GM21717 (cell line): Measurements from ENCODE around the gene CDKN2D.
"Not testable (repeated sequence)": the region's sequence is repeated elsewhere in the genome, so short reads cannot be mapped to it uniquely, and the experiment has no call there.

Source experiments
- ATAC-seq: cut with Tn5 transposase; IDR thresholded peaks from one replicate; pipeline ENCODE4 v1.9.1; 2021; ENCODE audit warnings: mild to moderate bottlenecking, moderate library complexity; ENCODE audit not compliant: unreplicated experiment

Gene CDKN2D

GRCh38 chr19:10582091-10582490 is 13.3 kb upstream of the CDKN2D start:
- ATAC-seq = no peak

DNA sequence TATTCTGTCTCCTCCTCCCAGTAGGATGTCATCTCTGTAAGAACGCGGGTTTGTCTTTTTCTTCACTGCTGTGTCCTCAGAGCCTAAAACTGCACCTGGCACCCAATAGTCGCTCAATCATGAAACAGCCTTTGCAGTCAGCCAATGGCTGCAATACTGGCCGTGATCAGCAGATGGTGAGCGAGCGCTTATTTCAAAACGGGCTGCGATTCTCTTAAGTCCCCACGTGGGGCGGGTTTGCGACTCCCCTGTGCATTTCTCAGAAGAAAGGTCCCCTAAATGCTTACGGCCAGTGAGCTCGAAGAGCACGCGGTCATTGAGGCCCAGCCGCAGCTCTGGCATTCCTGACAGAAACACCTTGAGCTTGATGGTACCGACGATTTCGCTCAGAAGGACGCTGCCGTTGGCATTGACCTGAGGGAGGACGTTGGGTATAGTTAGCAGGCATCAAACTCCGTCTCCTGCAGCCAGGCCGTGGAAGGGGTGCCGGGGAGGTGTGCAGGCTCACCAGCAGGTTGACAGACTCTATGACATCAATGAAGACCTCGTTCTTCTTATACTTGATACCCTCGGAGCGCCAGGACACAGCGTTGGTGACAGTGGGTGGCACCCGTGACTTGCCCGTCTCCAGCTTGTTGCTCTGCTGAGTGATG is 12.3 kb upstream of the CDKN2D start:
- no peak for ATAC-seq

DNA sequence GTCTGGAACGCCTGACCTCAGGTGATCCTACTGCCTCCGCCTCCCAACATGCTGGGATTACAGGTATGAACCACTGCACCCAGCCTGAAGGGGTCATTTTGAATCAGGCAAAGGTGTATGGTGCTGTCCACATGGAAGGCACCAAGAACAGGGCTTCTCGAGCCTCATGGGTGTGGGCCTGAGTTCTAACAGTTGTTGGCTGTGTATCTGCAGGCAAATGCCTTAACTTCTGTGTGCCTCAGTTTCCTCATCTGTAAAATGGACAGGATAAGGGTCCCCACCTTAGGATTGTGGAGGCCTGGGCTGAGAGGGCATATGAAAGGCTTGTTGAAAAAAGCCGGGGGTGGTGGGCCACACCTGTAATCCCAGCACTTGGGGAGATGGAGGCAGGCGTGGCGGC is 9.2 kb upstream of the CDKN2D start:
- no peak for ATAC-seq

GRCh38 chr19:10575011-10575716 is 6.4 kb upstream of the CDKN2D start:
- ATAC-seq = no peak

GRCh38 chr19:10574462-10574861 is 5.7 kb upstream of the CDKN2D start:
- ATAC-seq = no peak

DNA sequence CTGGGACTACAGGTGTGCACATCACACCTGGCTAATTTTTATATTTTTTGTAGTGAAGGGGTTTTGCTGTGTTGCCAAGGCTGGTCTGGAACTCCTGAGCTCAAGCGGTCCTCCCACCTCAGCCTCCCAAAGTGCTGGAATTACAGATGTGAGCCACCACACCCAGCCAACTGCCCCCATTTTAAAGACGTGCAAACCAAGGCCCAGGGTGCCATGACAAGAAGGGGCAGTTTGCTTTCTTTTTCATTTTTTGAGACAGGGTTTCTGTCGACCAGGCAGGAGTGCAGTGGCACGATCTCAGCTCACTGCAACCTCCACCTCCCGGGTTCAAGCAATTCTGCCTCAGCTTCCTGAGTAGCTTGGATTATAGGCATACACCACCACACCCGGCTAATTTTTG is 5.0 kb upstream of the CDKN2D start:
- not testable (repeated sequence) for ATAC-seq

DNA sequence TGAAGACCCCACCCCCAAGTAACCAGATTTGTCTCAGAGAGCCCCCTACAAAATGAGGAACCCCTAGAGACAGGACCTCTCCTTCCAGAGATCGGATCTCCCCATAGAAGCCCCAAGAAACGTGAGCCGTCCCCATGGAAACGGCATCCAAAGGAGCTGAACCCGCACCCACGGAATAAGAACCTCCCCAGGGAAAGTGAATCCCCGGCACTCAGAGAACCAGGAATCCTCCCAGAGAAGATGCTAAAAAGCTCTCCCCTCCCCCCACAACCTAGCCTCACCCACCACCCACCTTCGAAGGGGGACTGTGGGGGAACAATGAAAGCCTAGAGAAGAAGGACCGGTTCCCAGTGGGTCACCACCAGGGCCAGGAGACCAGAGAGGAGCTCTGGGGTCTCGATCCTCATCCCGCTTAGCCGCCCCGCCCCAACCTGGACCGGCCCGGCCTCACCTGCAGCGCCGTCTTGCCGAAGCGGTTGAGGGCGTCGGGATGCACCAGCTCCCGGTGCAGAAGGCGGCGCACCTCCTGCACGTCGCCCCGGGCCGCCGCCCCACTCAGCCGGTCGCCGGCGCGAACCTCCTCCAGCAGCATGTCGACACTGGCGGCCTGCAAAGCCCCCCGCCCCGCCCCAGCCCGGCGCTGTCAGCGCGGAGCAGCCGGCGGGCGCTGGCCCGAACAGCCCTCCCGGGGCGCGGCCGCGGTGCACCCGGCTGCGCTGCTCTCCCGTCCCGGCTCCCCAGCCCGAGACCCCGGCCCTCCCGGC is 535 bp downstream of the CDKN2D start:
- peak; percentile 4 for ATAC-seq

GRCh38 chr19:10567656-10568055 is 1.1 kb downstream of the CDKN2D start:
- no peak for ATAC-seq

DNA sequence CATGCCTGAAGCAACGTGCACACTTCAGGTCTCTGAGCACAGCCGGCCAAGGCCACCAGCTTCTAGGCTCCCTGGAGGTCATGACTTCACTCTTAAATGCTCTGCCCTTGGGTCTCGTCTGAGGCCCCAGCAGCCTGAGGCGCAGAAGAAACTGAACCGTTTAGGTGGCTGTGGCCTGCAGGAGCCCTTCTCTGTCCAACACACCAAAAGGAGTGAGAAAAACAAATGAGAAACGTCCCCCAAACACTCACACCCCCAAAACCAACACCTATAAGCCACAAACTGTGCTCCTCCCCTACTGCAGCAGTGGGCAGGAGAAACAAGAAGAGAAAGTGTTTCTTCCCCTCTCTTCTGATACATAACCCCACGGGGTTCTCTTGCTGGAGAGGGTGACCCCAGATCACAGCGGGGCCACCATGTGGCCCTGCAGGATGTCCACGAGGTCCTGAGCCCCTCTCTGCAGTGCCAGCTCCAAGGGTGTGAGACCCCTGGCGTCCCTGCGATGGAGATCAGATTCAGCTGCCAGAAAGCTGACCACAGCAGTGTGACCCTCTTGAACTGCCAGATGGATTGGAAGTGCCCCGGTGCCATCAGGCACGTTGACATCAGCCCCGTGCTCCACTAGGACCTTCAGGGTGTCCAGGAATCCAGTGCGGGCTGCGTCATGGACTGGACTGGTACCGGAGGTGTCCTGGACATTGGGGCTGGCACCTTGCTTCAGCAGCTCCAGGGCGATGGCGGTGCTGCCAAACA is 1.9 kb downstream of the CDKN2D start:
- no peak for ATAC-seq

DNA sequence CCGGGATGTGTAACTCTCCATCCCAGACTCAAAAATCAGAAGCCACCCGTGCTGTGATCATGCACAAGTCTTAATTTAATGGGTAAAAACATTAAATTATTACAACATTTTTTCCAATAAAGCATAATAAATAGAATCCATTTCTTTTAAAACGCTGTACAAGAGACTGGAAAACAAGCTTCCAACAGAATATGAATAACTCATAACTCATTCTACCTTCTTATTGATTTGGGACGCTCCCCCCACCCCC is 2.4 kb downstream of the CDKN2D start:
- ATAC-seq = no peak

- peak; percentile 36 for ATAC-seq
These were observed 3.0 kb downstream of the CDKN2D start, which contains the start of gene KRI1 for GRCh38 chr19:10565567-10566407. Gene KRI1 (minus strand): TSS chr19:10566010. CDS start chr19:10565999, 11 bp downstream.

- no peak for ATAC-seq
These were observed 3.7 kb downstream of the CDKN2D start for GRCh38 chr19:10565028-10565566.

DNA sequence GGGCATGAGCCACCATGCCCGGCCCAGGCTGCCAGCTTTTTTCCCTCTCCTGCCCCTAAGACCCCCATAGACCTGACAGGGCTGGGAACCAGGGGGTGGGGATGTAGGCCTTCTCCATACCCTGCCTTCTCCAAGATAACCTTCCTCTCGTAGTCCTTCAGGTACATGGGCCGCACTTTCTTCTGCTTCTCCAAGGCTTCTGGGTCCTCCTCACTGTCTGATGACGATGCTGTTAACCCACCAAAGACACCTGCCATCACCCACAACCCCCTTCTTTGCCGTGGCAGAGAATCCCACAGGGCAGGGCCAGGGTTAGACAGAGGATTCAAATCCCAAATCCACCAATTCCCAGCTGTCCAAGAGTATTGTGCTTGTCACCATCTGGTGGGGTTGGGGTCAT is 6.2 kb downstream of the CDKN2D start:
- ATAC-seq = no peak

DNA sequence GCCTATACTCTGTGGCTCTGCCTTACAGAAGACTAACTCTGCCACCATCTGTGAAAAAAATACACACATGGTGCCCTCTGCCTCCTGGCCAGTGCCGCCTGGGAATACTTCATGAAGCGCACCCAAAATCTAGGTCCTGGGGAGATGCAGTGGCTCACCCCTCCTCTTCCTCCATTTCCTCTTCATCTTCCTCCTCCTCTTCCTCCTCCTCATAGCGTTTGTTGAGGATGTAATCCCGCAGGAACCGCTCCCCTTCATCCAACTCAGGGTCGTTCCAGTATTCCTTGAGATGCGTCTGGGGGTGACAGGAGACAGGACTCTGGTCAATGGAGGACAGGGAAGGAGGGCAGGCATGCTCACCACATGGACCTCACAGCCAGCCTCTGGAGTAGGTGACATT is 8.6 kb downstream of the CDKN2D start:
- ATAC-seq = no peak

GRCh38 chr19:10557603-10558197 is 11.1 kb downstream of the CDKN2D start:
- no peak for ATAC-seq

- no peak for ATAC-seq
These were observed 13.2 kb downstream of the CDKN2D start for GRCh38 chr19:10555610-10555973.

GRCh38 chr19:10554760-10555609 is 13.8 kb downstream of the CDKN2D start:
- ATAC-seq = no peak

DNA sequence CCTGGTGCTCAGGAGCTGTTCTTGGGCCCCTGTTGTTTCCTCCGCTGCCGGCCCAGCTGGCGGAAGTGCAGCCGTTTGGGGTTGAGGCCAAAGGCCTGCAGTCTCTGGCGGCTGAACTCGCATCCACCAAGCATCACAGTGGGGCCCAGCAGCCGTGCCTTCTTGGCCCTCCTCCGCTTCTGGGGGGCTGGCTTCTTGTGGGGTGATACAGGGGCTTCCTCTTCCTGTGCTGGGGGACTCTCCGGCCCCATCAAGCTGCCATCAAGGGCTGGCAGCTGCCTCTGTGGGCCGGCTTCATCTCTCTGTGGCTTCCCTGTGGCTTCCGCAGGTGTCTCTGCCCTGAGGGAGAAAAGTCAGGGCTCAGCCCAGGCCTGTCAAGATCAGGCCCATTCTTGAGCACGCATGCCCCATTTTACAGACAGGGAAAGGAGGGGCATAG is 14.8 kb downstream of the CDKN2D start:
- ATAC-seq = no peak

DNA sequence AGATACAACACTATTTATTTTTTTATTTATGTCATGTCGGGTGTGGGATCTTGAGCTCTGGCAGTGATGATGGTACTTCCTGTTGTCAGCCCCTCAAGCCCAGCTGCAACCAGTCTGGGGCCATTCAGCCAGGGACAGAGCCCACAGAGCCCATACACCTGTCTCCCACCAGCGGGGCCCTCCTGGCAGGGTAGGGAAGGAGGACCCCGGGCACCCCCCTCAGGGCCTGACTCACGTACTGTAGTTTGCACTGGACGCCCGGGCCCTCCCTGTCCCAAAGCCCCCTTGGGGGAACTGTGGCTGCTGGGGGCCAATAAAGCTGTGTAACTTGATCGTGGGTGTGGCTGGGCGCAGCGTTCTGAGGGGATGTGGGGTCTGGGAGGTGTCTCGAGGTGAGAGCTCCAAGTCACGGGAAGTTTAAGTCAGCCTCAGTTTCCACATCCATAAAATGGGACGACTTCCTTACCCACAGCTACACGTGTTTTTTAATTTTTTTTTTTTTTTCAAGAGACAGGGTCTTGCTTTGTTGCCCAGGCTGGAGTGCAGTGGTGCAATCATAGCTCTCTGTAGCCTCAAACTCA is 15.6 kb downstream of the CDKN2D start:
- ATAC-seq = no peak
